PC-3 (cell line): ENCODE data around the gene IFT22. TPM values are rescaled to one million over a fixed set of nuclear protein-coding genes. Genes with fewer than 3 reads are reported as not detected.

ENCODE experiments used
- ATAC-seq: fragments of 200-7000 bp; cut with Tn5 transposase; 2 replicates; pipeline ENCODE4 v1.9.1; 2020; ENCODE audit warnings: mild to moderate bottlenecking, moderate library complexity
- BruUV-seq: library from RNA; stranded (reverse); fragments of 400-500 nt; replicated peaks from 2 replicates; lab custom pipeline; 2021; lab: Mats Ljungman, UMichigan
- CTCF ChIA-PET: fragments of 300-600 bp; sonication (Branson Sonifier 250); formaldehyde crosslinking; loops from one replicate; lab custom pipeline; 2022; ENCODE audit warnings: antibody characterized with exemption; lab: Charles Lee
- POLR2A ChIA-PET: fragments of 300-600 bp; sonication (Branson Sonifier 250); formaldehyde crosslinking; loops from one replicate; lab custom pipeline; 2022; ENCODE audit warnings: antibody characterized with exemption; ENCODE audit not compliant: unreplicated experiment; lab: Charles Lee
- DNase-seq: peaks from one replicate; pipeline ENCODE4 v3.0.0-alpha.2; 2015
- H2AFZ ChIP-seq: fragments of 300-600 bp; sonication (generic); 2 replicates; pipeline ENCODE4 v1.6.0; 2016; ENCODE audit warnings: antibody characterized with exemption, low read length
- H3F3A ChIP-seq: fragments of 300-600 bp; sonication (generic); one replicate; pipeline ENCODE4 v1.6.0; 2017; ENCODE audit warnings: antibody characterized with exemption, low read length, control low read depth, mild to moderate bottlenecking; ENCODE audit not compliant: unreplicated experiment
- H3K27ac ChIP-seq: fragments of 300-600 bp; sonication (generic); 2 replicates; pipeline ENCODE4 v1.5.1; 2016; ENCODE audit warnings: mild to moderate bottlenecking, low read length
- H3K27me3 ChIP-seq: fragments of 300-600 bp; sonication (generic); 2 replicates; pipeline ENCODE4 v1.6.1; 2016; ENCODE audit warnings: low read length, mixed read lengths
- H3K36me3 ChIP-seq: fragments of 300-600 bp; sonication (generic); 2 replicates; pipeline ENCODE4 v1.6.1; 2016; ENCODE audit warnings: low read depth, mixed run types, low read length, mixed read lengths
- H3K4me1 ChIP-seq: fragments of 300-600 bp; sonication (generic); 2 replicates; pipeline ENCODE4 v1.5.1; 2016; ENCODE audit warnings: low read length; ENCODE audit not compliant: insufficient read depth
- H3K4me2 ChIP-seq: fragments of 300-600 bp; sonication (generic); 2 replicates; pipeline ENCODE4 v1.6.0; 2016; ENCODE audit warnings: low read length
- H3K4me3 ChIP-seq: fragments of 300-600 bp; sonication (generic); 2 replicates; pipeline ENCODE4 v1.5.1; 2016; ENCODE audit warnings: mild to moderate bottlenecking, low read length, mixed read lengths
- H3K79me2 ChIP-seq: fragments of 300-600 bp; sonication (generic); 2 replicates; pipeline ENCODE4 v1.6.1; 2017; ENCODE audit warnings: low read length, mixed read lengths
- H3K9ac ChIP-seq: fragments of 300-600 bp; sonication (generic); 2 replicates; pipeline ENCODE4 v1.6.0; 2016; ENCODE audit warnings: mild to moderate bottlenecking, low read length
- H3K9me2 ChIP-seq: fragments of 300-600 bp; sonication (generic); replicated peaks from 2 replicates; pipeline ENCODE4 v1.6.1; 2016; ENCODE audit warnings: mixed run types, low read length, mixed read lengths
- H3K9me3 ChIP-seq: fragments of 300-600 bp; sonication (generic); 2 replicates; pipeline ENCODE4 v1.6.1; 2016; ENCODE audit warnings: low read length, mixed read lengths
- H4K20me1 ChIP-seq: fragments of 300-600 bp; sonication (generic); 2 replicates; pipeline ENCODE4 v1.6.1; 2016; ENCODE audit warnings: low read length, mixed read lengths
- CTCF ChIP-seq: fragments of 300-600 bp; sonication (generic); conservative IDR thresholded peaks from 2 replicates; pipeline ENCODE4 v1.5.1; 2017; ENCODE audit warnings: antibody characterized with exemption, low read depth, mild to moderate bottlenecking, low read length
- EZH2 ChIP-seq: fragments of 300-600 bp; sonication (generic); IDR thresholded peaks from one replicate; pipeline ENCODE4 v1.6.1; 2017; ENCODE audit warnings: antibody characterized with exemption, mild to moderate bottlenecking, low read length; ENCODE audit not compliant: unreplicated experiment
- EZH2phosphoT487 ChIP-seq: fragments of 300-600 bp; sonication (generic); IDR thresholded peaks from 2 replicates; pipeline ENCODE4 v1.6.1; 2018; ENCODE audit warnings: mild to moderate bottlenecking, antibody characterized with exemption, low read length, borderline replicate concordance
- intact Hi-C: fragments of 100-400 bp; cut with micrococcal nuclease; formaldehyde crosslinking; loops from 2 replicates; pipeline ENCODE4 v1.9.0; 2023
- total RNA-seq: library from RNA; depleted of rRNA; stranded (reverse); fragments of >200 nt; gene quantifications from 2 replicates; pipeline ENCODE4 v1.2.3, GENCODE V29; 2014

Gene IFT22
- total RNA-seq, 1 experiment from 2014 or later: 32.8 TPM

GRCh38 chr7:101300465-101301376, 20.9 kb downstream of the IFT22 start:
- no peak for ATAC-seq
- no peaks in the 10 kb centered on the region for H3F3A ChIP-seq
- no peak for DNase-seq
- no peak overlapping the region for H3K4me2 ChIP-seq
- intact Hi-C loops: no loop called here
- no peaks in the 10 kb centered on the region for H3K9me2 ChIP-seq
- H2AFZ ChIP-seq: no peak overlapping the region
- no peaks in the 10 kb centered on the region for H4K20me1 ChIP-seq
- no peaks in the 10 kb centered on the region for H3K36me3 ChIP-seq
- no peak overlapping the region for H3K27ac ChIP-seq
- H3K9ac ChIP-seq: no peak overlapping the region
- CTCF ChIA-PET: no interaction called here
- H3K9me3 ChIP-seq: no peaks in the 10 kb centered on the region
- TF ChIP-seq EZH2phosphoT487 (no peak), EZH2 (no peak), CTCF (no peak)
- no TSS peak for BruUV-seq
- POLR2A ChIA-PET: no interaction called here
- no peaks in the 10 kb centered on the region for H3K27me3 ChIP-seq
- no peaks in the 10 kb centered on the region for H3K79me2 ChIP-seq
- H3K4me3 ChIP-seq: no peak overlapping the region
- no peaks in the 10 kb centered on the region for H3K4me1 ChIP-seq

- no peaks in the 10 kb centered on the region for H4K20me1 ChIP-seq
- no TSS peak for BruUV-seq
- H3K4me2 ChIP-seq: no peak overlapping the region
- no peak overlapping the region for H3K9ac ChIP-seq
- no peak overlapping the region for H3K27ac ChIP-seq
- H3F3A ChIP-seq: no peaks in the 10 kb centered on the region
- intact Hi-C loops: no loop called here
- ATAC-seq: no peak
- TF ChIP-seq EZH2 (no peak), CTCF (no peak)
- POLR2A ChIA-PET: no interaction called here
- no peaks in the 10 kb centered on the region for H3K79me2 ChIP-seq
- H3K9me2 ChIP-seq: no peaks in the 10 kb centered on the region
- DNase-seq: no peak
- no peak overlapping the region for H2AFZ ChIP-seq
- H3K4me1 ChIP-seq: no peaks in the 10 kb centered on the region
- H3K4me3 ChIP-seq: no peak overlapping the region
- CTCF ChIA-PET: no interaction called here
- no peaks in the 10 kb centered on the region for H3K36me3 ChIP-seq
- no peaks in the 10 kb centered on the region for H3K9me3 ChIP-seq
- no peaks in the 10 kb centered on the region for H3K27me3 ChIP-seq
These were observed 21.8 kb downstream of the IFT22 start for GRCh38 chr7:101299511-101300464.
